GM21360 (cell line): ENCODE results near the gene COG3.

Experiments used
- ATAC-seq: cut with Tn5 transposase; IDR thresholded peaks from one replicate; pipeline ENCODE4 v1.9.1; 2021; ENCODE audit warnings: mild to moderate bottlenecking, moderate library complexity; ENCODE audit not compliant: unreplicated experiment

The COG3 gene

DNA sequence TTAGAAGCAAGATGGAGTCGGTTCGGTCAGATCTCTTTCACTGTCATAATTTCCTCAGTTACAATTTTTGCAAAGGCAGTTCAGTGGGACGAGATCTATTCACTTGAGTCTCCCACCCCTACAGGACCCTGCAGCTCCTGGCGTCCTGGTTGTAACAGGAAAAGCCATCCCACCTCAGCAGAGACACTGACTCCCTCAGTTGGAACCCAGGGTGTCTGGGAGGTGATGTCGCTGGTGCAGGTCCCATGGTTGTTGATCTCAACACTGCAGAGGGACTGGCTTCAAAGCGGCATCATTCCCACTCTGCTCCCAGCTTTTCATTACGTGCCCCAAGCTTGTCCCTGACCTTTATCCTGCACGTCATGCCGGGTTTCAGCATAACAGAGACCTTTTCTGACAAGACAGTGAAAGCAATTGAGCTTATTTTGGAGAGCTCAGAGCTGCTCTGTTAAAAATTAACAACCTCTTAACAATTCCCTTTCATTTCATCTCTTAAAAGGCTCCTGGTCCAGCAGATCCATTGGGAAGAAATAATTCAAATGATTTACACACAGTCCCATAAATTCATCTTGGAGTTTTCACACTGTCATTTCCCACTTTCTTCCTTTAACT is 17.6 kb upstream of the COG3 start:
- no peak for ATAC-seq

DNA sequence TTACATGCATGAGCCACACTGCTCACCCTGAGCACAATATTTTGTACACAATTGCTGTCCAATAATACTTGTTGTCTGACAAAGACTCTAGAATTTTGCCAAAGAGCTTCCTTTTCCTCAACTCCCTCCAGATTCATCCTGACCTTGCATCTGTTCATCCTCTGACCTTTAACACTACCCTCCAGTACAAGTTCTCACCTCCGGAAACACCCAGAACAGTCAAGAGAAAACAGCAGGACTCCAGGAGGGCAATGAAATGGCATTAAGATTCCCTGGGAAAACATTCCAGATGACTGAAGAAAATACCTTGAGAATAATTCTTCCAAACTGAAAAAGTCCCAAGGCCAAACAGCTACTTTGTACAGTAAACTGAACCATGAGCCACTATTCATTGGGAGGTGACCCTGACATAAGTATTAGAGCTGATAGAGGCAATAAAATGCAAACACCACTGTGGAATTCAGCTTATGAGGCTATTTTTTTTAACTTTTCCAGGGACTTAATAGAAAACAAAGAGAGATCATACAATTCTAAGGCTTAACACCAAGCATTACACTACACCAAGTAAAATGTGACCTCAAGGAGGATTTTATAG is 15.7 kb upstream of the COG3 start:
- ATAC-seq = no peak

DNA sequence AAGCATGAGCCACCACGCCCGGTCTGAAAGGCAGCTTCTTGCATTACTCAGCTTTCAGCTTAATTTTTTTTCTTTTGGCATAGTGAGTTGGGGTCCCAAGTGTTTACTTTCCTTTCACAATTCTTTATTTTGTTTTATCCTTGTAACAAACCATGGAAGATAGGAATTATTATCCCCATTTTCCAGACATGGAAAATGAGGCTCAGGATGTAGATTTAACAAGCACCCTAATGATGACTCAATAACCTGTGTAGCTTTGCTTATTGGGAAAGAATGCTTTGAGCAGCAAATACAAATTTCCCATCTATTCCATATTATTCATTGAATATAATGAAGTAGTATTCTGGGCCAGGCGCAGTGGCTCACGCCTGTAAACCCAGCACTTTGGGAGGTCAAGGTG is 13.5 kb upstream of the COG3 start:
- no peak for ATAC-seq

DNA sequence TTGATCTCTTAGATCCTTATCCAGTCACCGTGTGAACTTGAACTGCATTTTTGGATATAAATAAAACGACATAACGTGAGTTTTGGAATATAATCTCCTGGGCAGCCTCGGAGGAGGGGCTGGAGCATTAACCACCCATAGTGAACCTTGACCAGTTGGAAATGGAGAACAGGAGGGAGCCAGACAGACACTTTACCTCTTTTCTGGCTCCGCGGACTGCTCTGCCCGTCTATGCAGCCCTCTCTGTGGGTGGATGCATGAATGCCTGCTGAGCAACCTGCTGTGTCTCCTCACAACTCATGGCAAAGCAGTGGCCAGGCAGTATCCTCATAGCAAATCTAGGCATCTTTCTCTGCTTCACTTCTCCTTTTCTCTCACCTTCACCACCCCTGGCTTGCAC is 10.5 kb upstream of the COG3 start:
- ATAC-seq = no peak

GRCh38 chr13:45456196-45456972 is 8.4 kb upstream of the COG3 start:
- ATAC-seq = no peak

GRCh38 chr13:45464141-45464686 is 525 bp upstream of the COG3 start:
- ATAC-seq = no peak

DNA sequence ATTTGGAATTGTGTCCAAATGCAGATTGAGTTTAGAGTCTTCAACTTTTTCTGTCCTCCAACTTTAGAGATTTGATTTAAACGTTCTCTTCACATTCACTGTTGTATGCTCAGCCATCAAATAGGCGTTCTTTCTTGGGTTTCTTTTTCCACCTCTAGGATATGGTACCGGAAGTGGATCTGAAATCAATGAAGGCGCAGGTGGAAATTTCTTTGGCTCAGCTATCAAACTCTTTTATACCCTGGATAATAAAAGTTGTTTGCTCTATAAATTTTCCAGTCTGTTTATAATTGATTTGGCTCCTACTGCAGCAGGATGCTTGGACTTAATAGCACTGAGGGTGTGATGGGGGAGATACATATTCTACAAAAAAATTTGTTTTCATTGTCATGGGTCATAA is 1.6 kb downstream of the COG3 start:
- ATAC-seq = no peak

- ATAC-seq = no peak
These were observed 3.9 kb downstream of the COG3 start for GRCh38 chr13:45468635-45469034.

DNA sequence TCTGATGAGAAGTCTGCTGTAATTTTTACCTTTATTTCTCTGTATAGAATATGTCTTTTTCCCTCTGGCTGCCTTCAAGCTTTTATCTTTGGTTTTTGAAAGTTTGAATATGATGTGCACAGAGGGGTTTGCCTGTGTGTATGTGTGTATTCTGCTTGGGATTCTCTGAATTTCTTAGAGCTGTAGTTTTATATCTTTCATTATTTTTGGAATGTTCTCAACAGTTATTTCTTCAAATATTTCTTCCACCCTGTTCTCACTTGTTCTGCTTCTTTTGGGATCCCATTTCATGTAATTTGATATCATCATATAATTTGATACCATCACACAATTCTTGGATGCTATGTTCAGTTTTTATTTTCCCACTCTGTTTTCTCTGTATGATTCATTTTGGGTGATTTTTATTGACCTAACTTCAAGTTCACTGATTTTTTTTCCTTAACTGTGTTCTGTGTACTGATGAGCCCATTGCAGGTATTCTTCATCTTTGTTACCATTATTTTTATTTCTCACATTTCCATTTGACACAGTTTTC is 7.5 kb downstream of the COG3 start:
- no peak for ATAC-seq

- ATAC-seq = no peak
These were observed 8.9 kb downstream of the COG3 start for GRCh38 chr13:45473627-45474026.

DNA sequence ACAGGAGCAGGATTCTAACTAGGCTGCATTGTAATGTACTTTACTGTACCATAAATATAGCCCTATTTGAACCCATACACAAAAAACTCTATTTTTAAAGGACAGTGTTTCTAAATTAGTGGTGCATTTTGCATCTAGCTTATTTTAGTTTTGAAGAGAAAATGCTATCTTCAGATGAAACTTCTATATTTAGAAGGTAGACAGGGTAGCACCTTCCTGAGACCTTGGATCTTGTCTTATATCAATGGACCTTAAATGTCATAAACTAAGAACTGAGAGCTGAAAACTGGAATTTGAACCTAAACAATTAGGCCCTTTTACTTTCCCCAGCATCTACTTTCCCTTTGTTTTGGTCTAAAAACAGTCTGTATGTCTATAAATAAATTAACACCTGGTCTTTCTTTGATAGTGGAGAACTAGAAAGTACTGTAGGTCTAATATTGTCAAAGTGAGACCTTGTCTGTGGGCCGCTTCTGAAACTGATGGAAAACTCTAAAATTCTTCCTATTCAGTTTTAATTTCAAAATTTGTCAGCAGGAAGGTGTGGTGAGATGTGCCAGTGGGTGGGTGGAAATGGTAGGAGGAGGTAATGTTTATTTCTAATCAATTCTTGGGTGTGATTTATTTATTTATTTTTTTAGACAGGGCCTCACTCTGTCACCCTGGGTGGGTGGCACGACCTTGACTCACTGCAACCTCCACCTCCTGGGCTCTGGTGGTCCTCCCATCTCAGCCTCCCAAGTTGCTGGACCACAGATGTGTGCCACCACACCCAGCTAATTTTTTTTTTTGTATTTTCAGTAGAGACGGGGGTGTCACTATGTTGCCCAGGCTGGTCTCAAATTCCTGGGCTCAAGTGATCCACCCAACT is 10.1 kb downstream of the COG3 start:
- ATAC-seq = no peak

- ATAC-seq = no peak
These were observed 14.9 kb downstream of the COG3 start for GRCh38 chr13:45479661-45480060.

DNA sequence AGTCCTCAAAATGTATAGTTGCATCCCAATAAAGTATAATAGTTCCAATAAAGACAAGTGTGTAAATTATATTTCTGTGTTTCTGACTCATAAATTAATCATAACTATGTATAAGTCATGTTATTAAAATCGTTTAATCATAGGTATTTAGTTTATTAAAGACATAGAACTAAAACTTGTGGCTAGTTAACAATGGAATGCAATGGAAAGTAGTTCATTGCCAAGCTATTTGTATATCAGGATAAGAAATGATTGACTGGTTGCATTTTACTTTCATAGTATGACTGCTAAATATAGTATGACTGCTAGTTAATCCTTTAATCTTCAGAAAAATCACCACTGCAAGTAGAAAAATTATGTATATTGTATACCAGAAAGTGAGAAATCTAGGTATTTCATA is 16.9 kb downstream of the COG3 start:
- no peak for ATAC-seq

- no peak for ATAC-seq
These were observed 17.9 kb downstream of the COG3 start for GRCh38 chr13:45482571-45483173.

- no peak for ATAC-seq
These were observed 22.9 kb downstream of the COG3 start for GRCh38 chr13:45487604-45488003.

- ATAC-seq = no peak
These were observed 25.3 kb downstream of the COG3 start for GRCh38 chr13:45490068-45490467.

- no peak for ATAC-seq
These were observed 27.8 kb downstream of the COG3 start for GRCh38 chr13:45492538-45492937.

- ATAC-seq = no peak
These were observed 32.2 kb downstream of the COG3 start for GRCh38 chr13:45496942-45497341.

DNA sequence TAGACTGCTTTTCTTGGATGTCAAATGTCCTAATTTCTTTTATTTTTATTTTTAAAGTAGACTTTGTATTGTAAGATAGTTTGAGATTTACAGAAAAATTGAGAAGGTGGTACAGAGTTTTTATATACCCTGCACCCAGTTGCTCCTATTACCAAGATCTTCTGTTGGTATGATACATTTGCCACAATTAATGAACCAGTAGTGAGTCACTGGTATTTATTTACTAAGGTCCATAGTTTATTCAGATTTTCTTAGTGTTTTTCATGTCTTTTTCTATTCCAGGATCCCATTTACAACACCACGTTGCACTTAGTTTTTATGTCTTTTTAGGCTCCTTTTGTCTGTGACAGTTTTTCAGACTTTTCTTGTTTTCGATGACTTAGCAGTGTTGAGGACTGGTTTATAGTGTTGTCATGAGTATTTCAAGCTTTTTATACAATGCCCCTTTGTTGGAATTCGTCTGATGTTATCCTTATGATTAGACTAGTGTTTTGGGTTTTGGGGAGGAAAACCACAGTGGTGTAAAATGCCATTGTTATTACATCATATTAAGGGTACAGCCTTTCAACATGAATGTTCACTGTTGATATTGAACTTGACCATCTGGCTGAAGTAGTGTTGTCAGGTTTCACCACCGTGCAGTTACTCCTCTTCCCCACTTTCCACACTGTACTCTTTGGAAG is 35.9 kb downstream of the COG3 start:
- ATAC-seq = no peak

GRCh38 chr13:45501175-45501526 is 36.4 kb downstream of the COG3 start:
- ATAC-seq = no peak
